Peyer's patch (tissue), 4 donors: ENCODE results near the gene SHANK1. TPM values are rescaled to one million over a fixed set of nuclear protein-coding genes. Genes with fewer than 3 reads are reported as not detected.

Experiments used
- DNase-seq, 3 donors: peaks; one replicate each; pipeline ENCODE4 v3.0.0-alpha.2; 2017 to 2019
- H3K27ac ChIP-seq, 4 donors: fragments of 200-600 bp; sonication (generic); one replicate each; pipeline ENCODE4 v1.5.1; 2016 to 2019
- H3K27me3 ChIP-seq, 2 donors: fragments of 200-600 bp; sonication (generic); one replicate each; pipeline ENCODE4 v1.5.1; 2019
- H3K36me3 ChIP-seq, 3 donors: fragments of 200-600 bp; sonication (generic); one replicate each; pipeline ENCODE4 v1.5.1; 2016 to 2019
- H3K4me1 ChIP-seq, 4 donors: fragments of 200-600 bp; sonication (generic); one replicate each; pipeline ENCODE4 v1.5.1; 2016 to 2019
- H3K4me3 ChIP-seq, 4 donors: fragments of 200-600 bp; sonication (generic); 1 replicate in 3 of 4; 2 replicates in 1 of 4; pipeline ENCODE4 v1.5.1; 2016 to 2019; ENCODE audit warnings: mild to moderate bottlenecking in 1 of 4
- H3K9me3 ChIP-seq, 4 donors: fragments of 200-600 bp; sonication (generic); one replicate each; pipeline ENCODE4 v1.5.1; 2016 to 2019; ENCODE audit warnings: mild to moderate bottlenecking in 1 of 4
- POLR2A ChIP-seq, 2 donors: fragments of 450-650 bp; IDR thresholded peaks; one replicate each; pipeline ENCODE4 v1.5.1; 2017; ENCODE audit warnings: antibody characterized with exemption in 2 of 2, mild to moderate bottlenecking in 2 of 2, moderate library complexity in 2 of 2
- total RNA-seq, 4 donors: library from RNA; depleted of rRNA; stranded (reverse); fragments of >200 nt; gene quantifications; one replicate each; pipeline ENCODE4 v1.1.0, GENCODE V29; 2016
- TF ChIP-seq, protein P1 (sequence below), 6 experiments: fragments of 450-650 bp in 4 of 6; fragments of 200-600 bp in 2 of 6; sonication (generic) in 1 of 6; IDR thresholded peaks; one replicate each; pipeline ENCODE4 v1.5.1; 2017 to 2019; ENCODE audit warnings: antibody characterized with exemption in 6 of 6, mild to moderate bottlenecking in 3 of 6, moderate library complexity in 1 of 6

SHANK1 gene
- total RNA-seq, 4 donors from 2014 or later: 0.83 to 1.3 TPM; not detected in 2

DNA sequence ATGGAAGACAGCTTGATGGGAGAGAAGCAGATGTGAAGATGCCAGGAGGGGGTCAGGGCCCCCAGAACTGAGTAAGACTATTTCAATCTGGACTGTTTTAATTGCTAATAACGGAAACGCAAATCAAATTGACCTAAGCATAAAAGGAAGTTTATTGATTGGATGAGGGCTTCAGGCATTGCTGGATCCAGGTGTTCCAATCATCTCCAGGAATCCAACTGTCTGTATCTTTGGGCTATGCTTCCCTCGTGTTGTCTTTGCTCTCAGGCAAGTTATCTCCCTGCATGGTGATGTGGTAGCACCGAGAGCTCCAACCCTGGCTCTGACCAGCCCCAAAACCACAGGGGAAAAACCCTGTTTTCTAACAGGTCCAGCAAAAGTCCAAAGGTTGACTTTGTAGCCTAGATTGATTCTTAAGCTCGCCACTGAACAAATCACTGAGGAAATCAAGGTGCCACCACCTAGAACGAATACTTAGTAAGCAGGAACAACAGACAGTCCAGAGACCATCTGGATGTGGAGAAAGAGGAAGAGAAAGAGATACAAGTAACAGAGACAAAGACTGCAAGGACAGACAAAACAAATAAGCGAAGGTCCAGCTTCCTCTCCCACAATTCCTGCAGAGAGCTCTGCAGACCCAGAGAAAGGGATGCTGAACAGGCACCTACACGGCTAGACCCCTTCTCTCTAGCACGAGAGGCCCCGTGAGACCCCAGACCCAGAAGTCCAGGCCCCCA is 71.6 kb downstream of the SHANK1 start:
- Histone ChIP-seq H3K36me3 (no peaks in the 10 kb centered on the region), H3K4me1 (no peaks in the 10 kb centered on the region), H3K27me3 (no peaks in the 10 kb centered on the region), H3K9me3 (peaks cover 0 to 5% (median 0%) of the 10 kb centered on the region in 4 donors), H3K27ac (no peak overlapping the region), H3K4me3 (no peak overlapping the region)
- DNase-seq: no peak
- TF ChIP-seq, protein P1, sequence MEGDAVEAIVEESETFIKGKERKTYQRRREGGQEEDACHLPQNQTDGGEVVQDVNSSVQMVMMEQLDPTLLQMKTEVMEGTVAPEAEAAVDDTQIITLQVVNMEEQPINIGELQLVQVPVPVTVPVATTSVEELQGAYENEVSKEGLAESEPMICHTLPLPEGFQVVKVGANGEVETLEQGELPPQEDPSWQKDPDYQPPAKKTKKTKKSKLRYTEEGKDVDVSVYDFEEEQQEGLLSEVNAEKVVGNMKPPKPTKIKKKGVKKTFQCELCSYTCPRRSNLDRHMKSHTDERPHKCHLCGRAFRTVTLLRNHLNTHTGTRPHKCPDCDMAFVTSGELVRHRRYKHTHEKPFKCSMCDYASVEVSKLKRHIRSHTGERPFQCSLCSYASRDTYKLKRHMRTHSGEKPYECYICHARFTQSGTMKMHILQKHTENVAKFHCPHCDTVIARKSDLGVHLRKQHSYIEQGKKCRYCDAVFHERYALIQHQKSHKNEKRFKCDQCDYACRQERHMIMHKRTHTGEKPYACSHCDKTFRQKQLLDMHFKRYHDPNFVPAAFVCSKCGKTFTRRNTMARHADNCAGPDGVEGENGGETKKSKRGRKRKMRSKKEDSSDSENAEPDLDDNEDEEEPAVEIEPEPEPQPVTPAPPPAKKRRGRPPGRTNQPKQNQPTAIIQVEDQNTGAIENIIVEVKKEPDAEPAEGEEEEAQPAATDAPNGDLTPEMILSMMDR (IDR thresholded peaks at IDR 0.05): no peak
- no peak for TF ChIP-seq POLR2A (IDR thresholded peaks at IDR 0.05)

DNA sequence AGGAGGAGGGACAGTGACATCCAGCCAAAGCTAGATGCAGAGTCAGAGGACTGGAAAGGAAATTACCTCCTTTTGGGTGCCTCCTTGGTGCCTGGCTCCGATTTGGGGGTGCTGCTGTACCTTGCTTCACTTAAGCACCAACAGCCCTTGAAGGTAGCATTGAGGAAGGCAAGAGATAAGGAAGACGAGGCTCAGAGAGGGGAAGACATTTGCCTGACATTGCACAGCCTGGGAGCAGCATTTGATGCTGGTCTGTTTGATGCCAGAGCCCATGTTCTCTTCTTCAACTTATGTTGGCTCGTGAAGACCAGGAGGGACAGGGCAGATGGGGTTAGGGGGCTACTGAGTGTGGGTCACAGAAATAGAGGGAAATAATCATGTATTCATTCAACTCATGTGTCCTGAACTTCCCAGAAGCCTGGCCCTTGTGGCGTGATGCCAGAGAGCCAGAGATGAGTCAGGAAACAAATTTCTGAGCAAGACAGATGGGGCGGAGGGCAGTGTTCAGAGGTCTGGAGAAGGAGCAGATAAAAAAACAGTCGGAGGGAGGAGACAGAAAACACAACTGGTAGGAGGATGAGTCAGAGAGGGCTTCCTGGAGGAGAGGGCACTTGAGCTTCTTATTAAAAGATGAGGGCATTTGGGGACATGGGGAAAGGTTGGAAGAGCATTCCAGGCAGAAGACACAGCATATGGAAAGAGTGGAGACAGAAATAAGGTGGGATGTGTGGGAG is 73.4 kb downstream of the SHANK1 start:
- H3K27ac ChIP-seq: no peak overlapping the region
- no peak for DNase-seq
- H3K4me3 ChIP-seq: no peak overlapping the region
- H3K36me3 ChIP-seq: no peaks in the 10 kb centered on the region
- TF ChIP-seq, protein P1 (IDR thresholded peaks at IDR 0.05): no peak
- no peak for TF ChIP-seq POLR2A (IDR thresholded peaks at IDR 0.05)
- H3K27me3 ChIP-seq: no peaks in the 10 kb centered on the region
- H3K9me3 ChIP-seq: peaks cover 0 to 5% (median 0%) of the 10 kb centered on the region in 4 donors
- no peaks in the 10 kb centered on the region for H3K4me1 ChIP-seq

DNA sequence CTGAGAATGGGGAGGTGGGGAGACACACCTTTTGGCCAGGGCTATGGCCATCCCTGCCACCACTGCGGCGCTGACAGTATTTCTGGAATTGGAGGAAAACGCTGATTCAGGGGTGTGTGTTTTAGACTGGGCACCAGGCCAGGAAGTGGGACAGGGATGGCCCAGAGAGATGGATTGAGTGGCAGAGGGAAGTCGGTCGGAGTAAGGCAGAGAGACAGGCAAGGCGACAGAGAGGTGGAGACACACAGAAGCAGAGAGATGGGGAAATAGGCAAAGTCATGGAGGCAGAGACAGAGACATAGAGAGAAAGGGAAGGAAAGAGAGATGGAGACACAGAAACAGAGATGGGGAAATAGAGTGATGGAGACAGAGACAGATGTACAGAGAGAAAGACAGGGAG is 74.5 kb downstream of the SHANK1 start:
- TF ChIP-seq, protein P1 (IDR thresholded peaks at IDR 0.05): no peak
- no peak for TF ChIP-seq POLR2A (IDR thresholded peaks at IDR 0.05)
- Histone ChIP-seq H3K27me3 (no peaks in the 10 kb centered on the region), H3K36me3 (no peaks in the 10 kb centered on the region)

DNA sequence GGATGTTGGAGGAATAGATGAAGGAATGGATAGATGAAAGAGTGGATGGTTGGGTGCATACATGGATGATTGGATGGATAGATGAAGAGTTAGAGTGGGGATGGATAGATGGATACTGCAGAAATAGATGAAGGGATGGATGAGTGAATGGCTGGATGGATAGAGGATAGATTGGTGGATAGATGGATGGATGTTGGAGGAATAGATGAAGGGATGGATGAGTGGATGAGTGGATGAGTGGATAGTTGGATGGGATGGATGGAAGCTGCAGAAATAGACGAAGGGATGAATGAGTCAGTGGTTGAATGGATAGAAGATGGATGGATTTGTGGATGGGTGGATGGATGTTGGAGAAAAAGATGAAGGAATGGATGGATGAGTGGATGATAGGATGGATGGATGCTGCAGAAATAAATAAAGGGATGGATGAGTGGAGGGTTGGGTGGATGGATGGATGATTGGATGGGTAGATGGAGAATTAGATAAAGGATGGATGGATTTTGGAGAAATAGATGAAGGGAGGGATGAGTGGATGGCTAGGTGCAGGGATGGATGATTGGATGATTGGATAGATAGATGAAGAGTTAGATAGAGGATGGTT is 75.2 kb downstream of the SHANK1 start:
- TF ChIP-seq, protein P1 (IDR thresholded peaks at IDR 0.05): no peak
- no peak for TF ChIP-seq POLR2A (IDR thresholded peaks at IDR 0.05)
- Histone ChIP-seq H3K27ac (no peak overlapping the region), H3K4me1 (no peaks in the 10 kb centered on the region), H3K36me3 (no peaks in the 10 kb centered on the region), H3K27me3 (peaks cover 0 to 1% of the 10 kb centered on the region in 2 donors), H3K4me3 (no peak overlapping the region), H3K9me3 (no peaks in the 10 kb centered on the region)
- no peak for DNase-seq

More for the DNA sequence above, 74.5 kb downstream of the SHANK1 start:
- H3K4me3 ChIP-seq: no peak overlapping the region
- H3K27ac ChIP-seq: no peak overlapping the region
- DNase-seq: no peak
- H3K9me3 ChIP-seq: no peaks in the 10 kb centered on the region
- no peaks in the 10 kb centered on the region for H3K4me1 ChIP-seq

DNA sequence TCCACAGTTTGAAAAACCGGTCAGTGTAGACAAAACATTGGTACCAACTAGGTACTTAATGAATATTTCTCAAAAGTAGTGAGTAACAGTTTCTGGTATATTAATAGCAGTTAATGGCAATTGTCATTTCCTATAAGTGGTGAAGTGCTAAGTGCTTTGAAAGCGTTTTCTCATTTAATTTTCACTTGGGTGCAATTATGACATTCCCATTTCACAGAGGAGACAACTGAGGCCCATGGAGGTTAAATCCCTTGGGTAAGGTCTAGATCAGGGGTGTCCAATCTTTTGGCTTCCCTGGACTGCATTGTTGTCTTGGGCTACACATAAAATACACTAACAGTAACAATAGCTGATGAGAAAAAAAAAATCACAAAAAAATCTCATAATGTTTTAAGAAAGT is 79.2 kb downstream of the SHANK1 start:
- TF ChIP-seq, protein P1 (IDR thresholded peaks at IDR 0.05): no peak
- no peak for TF ChIP-seq POLR2A (IDR thresholded peaks at IDR 0.05)
- peaks cover 0 to 4% (median 0%) of the 10 kb centered on the region in 4 donors for H3K9me3 ChIP-seq
- no peaks in the 10 kb centered on the region for H3K4me1 ChIP-seq
- no peak for DNase-seq
- H3K27ac ChIP-seq: no peak overlapping the region
- H3K36me3 ChIP-seq: no peaks in the 10 kb centered on the region
- H3K4me3 ChIP-seq: no peak overlapping the region
- H3K27me3 ChIP-seq: peaks cover 0 to 3% of the 10 kb centered on the region in 2 donors
